AG04450 (cell line): ENCODE results near the gene EMILIN1. TPM values are rescaled to one million over a fixed set of nuclear protein-coding genes. Genes with fewer than 3 reads are reported as not detected.

ENCODE experiments used
- CTCF ChIA-PET: fragments of 300-600, 350-600 bp; formaldehyde crosslinking; extraction: SDS; loops from one replicate; lab custom pipeline; 2022; ENCODE audit warnings: antibody characterized with exemption, inconsistent platforms; lab: Charles Lee
- POLR2A ChIA-PET: fragments of 350-600 bp; formaldehyde crosslinking; extraction: SDS; loops from one replicate; lab custom pipeline; 2021; ENCODE audit warnings: antibody characterized with exemption, inconsistent platforms; lab: Yijun Ruan, JAX
- DNase-seq: peaks from one replicate; pipeline ENCODE4 v3.0.0-alpha.2; 2011; ENCODE audit warnings: low read depth, low spot score
- H3K27ac ChIP-seq: one replicate; pipeline ENCODE4 v1.5.1; 2012; ENCODE audit warnings: low read depth, low read length, control low read depth
- H3K27me3 ChIP-seq: one replicate; pipeline ENCODE4 v1.6.0; 2012; ENCODE audit warnings: low read length; ENCODE audit not compliant: control insufficient read depth, insufficient read depth
- H3K4me3 ChIP-seq: 2 replicates; pipeline ENCODE4 v1.5.1; 2011; ENCODE audit warnings: mild to moderate bottlenecking, low read depth, low read length, control low read depth
- H3K9me3 ChIP-seq: 2 replicates; pipeline ENCODE4 v1.5.1; 2012; ENCODE audit warnings: low read length; ENCODE audit not compliant: control insufficient read depth, insufficient read depth
- CTCF ChIP-seq: IDR thresholded peaks from 2 replicates; pipeline ENCODE4 v1.5.1; 2011; ENCODE audit warnings: low read depth, low read length, control low read depth, inconsistent platforms
- polyA plus RNA-seq: library from polyadenylated mRNA; depleted of rRNA; stranded (reverse); fragments of >200 nt; gene quantifications from 2 replicates; pipeline ENCODE4 v1.2.3, GENCODE V29; 2011

The EMILIN1 gene
- polyA plus RNA-seq, 1 experiment, result 68.3 TPM

GRCh38 chr2:27127883-27128667 lies 49.7 kb downstream of the EMILIN1 start:
- no peak overlapping the region for H3K4me3 ChIP-seq
- H3K27me3 ChIP-seq, result peaks cover 6% of the 10 kb centered on the region
- H3K9me3 ChIP-seq, result no peaks in the 10 kb centered on the region; the same call in 1 of the 2 replicates
- POLR2A ChIA-PET, result no interaction called here
- DNase-seq, result no peak
- TF ChIP-seq CTCF, result no peak
- CTCF ChIA-PET, result no interaction called here
- no peak overlapping the region for H3K27ac ChIP-seq

GRCh38 chr2:27128668-27129571 lies 50.5 kb downstream of the EMILIN1 start:
- POLR2A ChIA-PET, result no interaction called here
- H3K27ac ChIP-seq, result no peak overlapping the region
- peaks cover under 1% of the 10 kb centered on the region; the same call in 1 of the 2 replicates for H3K9me3 ChIP-seq
- no peak for DNase-seq
- TF ChIP-seq CTCF, result no peak
- CTCF ChIA-PET, result interaction anchor here (0.6 kb wide), 1 partner anchor 63 kb away, joined by 3 read pairs; no protein-coding TSS in a partner anchor
- H3K4me3 ChIP-seq, result no peak overlapping the region
- peaks cover 2% of the 10 kb centered on the region for H3K27me3 ChIP-seq

- ChIA-PET CTCF (no interaction called here), POLR2A (no interaction called here)
- no peak overlapping the region for H3K27ac ChIP-seq
- TF ChIP-seq CTCF, result no peak
- peaks cover 3% of the 10 kb centered on the region; the same call in 1 of the 2 replicates for H3K9me3 ChIP-seq
- no peak overlapping the region for H3K4me3 ChIP-seq
- no peak for DNase-seq
- no peaks in the 10 kb centered on the region for H3K27me3 ChIP-seq
Observed at GRCh38 chr2:27130396-27130795, 52.0 kb downstream of the EMILIN1 start.

- Histone ChIP-seq H3K27ac (peak overlapping the region; percentile 11), H3K27me3 (no peaks in the 10 kb centered on the region), H3K9me3 (peaks cover 3% of the 10 kb centered on the region; the same call in 1 of the 2 replicates), H3K4me3 (no peak overlapping the region)
- ChIA-PET CTCF (interaction anchor here (1.5 to 3.3 kb wide), 2 partner anchors 38 to 61 kb away, joined by 3 to 49 read pairs; no protein-coding TSS in a partner anchor), POLR2A (interaction anchor here (1.2 kb wide), 1 partner anchor 80 kb away, joined by 3 read pairs; the partner anchor contains the start of gene AGBL5)
- DNase-seq, result no peak
- no peak for TF ChIP-seq CTCF
Observed at GRCh38 chr2:27131429-27131828, 53.0 kb downstream of the EMILIN1 start.
